C1 segment of cervical spinal cord (tissue), 14 donors: ENCODE measurements around the gene FAF1.
A peak's percentile ranks its signal among the peaks of the same experiment; 100 is the strongest.

ENCODE experiments used
- DNase-seq, 14 donors: peaks; one replicate each; lab custom pipeline; 2025; lab: John Stamatoyannopoulos, UW

FAF1 gene

GRCh38 chr1:50644447-50645105, 315.5 kb downstream of the FAF1 start:
- DNase-seq, result no peak

GRCh38 chr1:50637460-50637859, 322.6 kb downstream of the FAF1 start:
- no peak for DNase-seq

- DNase-seq, result no peak
Observed at GRCh38 chr1:50634251-50634650, 325.8 kb downstream of the FAF1 start.

- DNase-seq, result peak in 2 of 14 donors; percentile 9 to 10
Observed at GRCh38 chr1:50633465-50633864, 326.6 kb downstream of the FAF1 start.

GRCh38 chr1:50631161-50631560, 328.9 kb downstream of the FAF1 start:
- DNase-seq, result no peak

GRCh38 chr1:50622259-50622658, 337.8 kb downstream of the FAF1 start:
- DNase-seq, result no peak

GRCh38 chr1:50620680-50621329, 339.3 kb downstream of the FAF1 start:
- no peak for DNase-seq

GRCh38 chr1:50615036-50615750, 344.9 kb downstream of the FAF1 start:
- no peak for DNase-seq

- peak in 1 of 14 donors; percentile 4 for DNase-seq
Observed at GRCh38 chr1:50611675-50612074, 348.4 kb downstream of the FAF1 start.

GRCh38 chr1:50610563-50610962, 349.5 kb downstream of the FAF1 start:
- peak in 1 of 14 donors; percentile 6 for DNase-seq

GRCh38 chr1:50609508-50609907, 350.6 kb downstream of the FAF1 start:
- no peak for DNase-seq

GRCh38 chr1:50605186-50605875, 354.7 kb downstream of the FAF1 start:
- peak in 1 of 14 donors; percentile 1 for DNase-seq

GRCh38 chr1:50604580-50604979, 355.5 kb downstream of the FAF1 start:
- no peak for DNase-seq

- peak in 1 of 14 donors; percentile 4 for DNase-seq
Observed at GRCh38 chr1:50603274-50604271, 356.5 kb downstream of the FAF1 start.

- no peak for DNase-seq
Observed at GRCh38 chr1:50599546-50599945, 360.5 kb downstream of the FAF1 start.

- no peak for DNase-seq
Observed at GRCh38 chr1:50595874-50596273, 364.2 kb downstream of the FAF1 start.

GRCh38 chr1:50593515-50593914, 366.6 kb downstream of the FAF1 start:
- DNase-seq, result no peak

GRCh38 chr1:50591598-50591997, 368.5 kb downstream of the FAF1 start:
- no peak for DNase-seq

- no peak for DNase-seq
Observed at GRCh38 chr1:50582346-50582745, 377.7 kb downstream of the FAF1 start.

- DNase-seq, result no peak
Observed at GRCh38 chr1:50570066-50570468, 390.0 kb downstream of the FAF1 start.

- no peak for DNase-seq
Observed at GRCh38 chr1:50568782-50569181, 391.3 kb downstream of the FAF1 start.
